Loucy (cell line): ENCODE measurements around the gene PKN1.

Source experiments
- H2AFZ ChIP-seq: fragments of 200-600 bp; sonication (generic); 2 replicates; pipeline ENCODE4 v1.6.0; 2016; ENCODE audit warnings: antibody characterized with exemption, mild to moderate bottlenecking, low read length, moderate library complexity
- H3F3A ChIP-seq: fragments of 200-600 bp; 2 replicates; pipeline ENCODE4 v1.6.0; 2016; ENCODE audit warnings: antibody characterized with exemption, low read depth, mild to moderate bottlenecking
- H3K27me3 ChIP-seq: fragments of 200-600 bp; sonication (generic); 2 replicates; pipeline ENCODE4 v1.6.1; 2014; ENCODE audit warnings: low read length, mild to moderate bottlenecking; ENCODE audit not compliant: insufficient read depth, poor library complexity, severe bottlenecking
- H3K36me3 ChIP-seq: fragments of 200-600 bp; sonication (generic); 2 replicates; pipeline ENCODE4 v1.6.1; 2016; ENCODE audit warnings: low read length; ENCODE audit not compliant: insufficient read depth
- H3K4me1 ChIP-seq: fragments of 200-600 bp; sonication (generic); 2 replicates; pipeline ENCODE4 v1.5.1; 2014; ENCODE audit warnings: low read length, mild to moderate bottlenecking; ENCODE audit not compliant: insufficient read depth, poor library complexity, severe bottlenecking
- H3K4me2 ChIP-seq: fragments of 200-600 bp; sonication (generic); 2 replicates; pipeline ENCODE4 v1.6.0; 2014; ENCODE audit warnings: antibody characterized with exemption, low read length, low read depth, mild to moderate bottlenecking; ENCODE audit not compliant: poor library complexity, severe bottlenecking
- H3K4me3 ChIP-seq: fragments of 200-600 bp; sonication (generic); 2 replicates; pipeline ENCODE4 v1.5.1; 2014; ENCODE audit warnings: low read length, mild to moderate bottlenecking, mixed read lengths; ENCODE audit not compliant: poor library complexity, severe bottlenecking
- H3K79me2 ChIP-seq: fragments of 200-600 bp; sonication (generic); 2 replicates; pipeline ENCODE4 v1.6.1; 2014; ENCODE audit warnings: low read length; ENCODE audit not compliant: insufficient read depth
- H3K9ac ChIP-seq: fragments of 200-600 bp; sonication (generic); 2 replicates; pipeline ENCODE4 v1.6.0; 2014; ENCODE audit warnings: mild to moderate bottlenecking, low read depth, low read length, moderate library complexity; ENCODE audit not compliant: poor library complexity, severe bottlenecking
- H3K9me2 ChIP-seq: fragments of 200-600 bp; sonication (generic); replicated peaks from 2 replicates; pipeline ENCODE4 v1.6.1; 2016; ENCODE audit warnings: low read depth, low read length, mixed read lengths
- H3K9me3 ChIP-seq: fragments of 200-600 bp; sonication (generic); 2 replicates; pipeline ENCODE4 v1.6.1; 2014; ENCODE audit warnings: mild to moderate bottlenecking, antibody characterized with exemption, low read length, low read depth; ENCODE audit not compliant: insufficient read depth
- H4K20me1 ChIP-seq: fragments of 200-600 bp; sonication (generic); 2 replicates; pipeline ENCODE4 v1.6.0; 2014; ENCODE audit warnings: antibody characterized with exemption, low read length, mild to moderate bottlenecking; ENCODE audit not compliant: insufficient read depth, poor library complexity, severe bottlenecking
- EZH2phosphoT487 ChIP-seq: fragments of 200-600 bp; IDR thresholded peaks from 2 replicates; pipeline ENCODE4 v1.6.1; 2018; ENCODE audit warnings: antibody characterized with exemption, mild to moderate bottlenecking, moderate library complexity, borderline replicate concordance
- TF ChIP-seq, protein P1 (sequence below): fragments of 200-600 bp; sonication (generic); conservative IDR thresholded peaks from 2 replicates; pipeline ENCODE4 v1.5.1; 2014; ENCODE audit warnings: mild to moderate bottlenecking, antibody characterized with exemption, low read length

The PKN1 gene

DNA sequence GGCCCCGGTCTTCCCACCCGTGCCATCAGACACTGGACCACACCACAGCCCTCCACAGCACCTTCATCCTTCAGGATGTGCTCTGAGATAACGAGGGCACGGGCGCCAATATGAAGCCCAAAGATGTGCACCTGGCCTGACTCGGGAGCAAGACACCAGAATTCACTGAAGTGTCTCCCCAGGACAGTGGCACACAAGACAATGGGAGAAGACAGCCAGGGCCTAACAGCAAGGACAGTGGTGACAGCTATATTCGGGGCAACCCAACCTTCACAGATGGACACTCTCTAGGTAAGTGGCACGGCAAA lies 21.2 kb upstream of the PKN1 start:
- Histone ChIP-seq H3K9me2 (no peaks in the 10 kb centered on the region), H2AFZ (no peak overlapping the region), H3K9ac (no peak overlapping the region), H3K36me3 (peaks cover 83% of the 10 kb centered on the region; the same call in 1 of the 2 replicates), H3K79me2 (peaks cover 67% of the 10 kb centered on the region), H3F3A (peaks cover 3% of the 10 kb centered on the region; the same call in 1 of the 2 replicates), H4K20me1 (peaks cover 88% of the 10 kb centered on the region), H3K27me3 (no peaks in the 10 kb centered on the region), H3K4me1 (peaks cover 25% of the 10 kb centered on the region), H3K4me3 (no peak overlapping the region), H3K4me2 (no peak overlapping the region), H3K9me3 (no peaks in the 10 kb centered on the region)
- no peak for TF ChIP-seq EZH2phosphoT487
- TF ChIP-seq, protein P1, sequence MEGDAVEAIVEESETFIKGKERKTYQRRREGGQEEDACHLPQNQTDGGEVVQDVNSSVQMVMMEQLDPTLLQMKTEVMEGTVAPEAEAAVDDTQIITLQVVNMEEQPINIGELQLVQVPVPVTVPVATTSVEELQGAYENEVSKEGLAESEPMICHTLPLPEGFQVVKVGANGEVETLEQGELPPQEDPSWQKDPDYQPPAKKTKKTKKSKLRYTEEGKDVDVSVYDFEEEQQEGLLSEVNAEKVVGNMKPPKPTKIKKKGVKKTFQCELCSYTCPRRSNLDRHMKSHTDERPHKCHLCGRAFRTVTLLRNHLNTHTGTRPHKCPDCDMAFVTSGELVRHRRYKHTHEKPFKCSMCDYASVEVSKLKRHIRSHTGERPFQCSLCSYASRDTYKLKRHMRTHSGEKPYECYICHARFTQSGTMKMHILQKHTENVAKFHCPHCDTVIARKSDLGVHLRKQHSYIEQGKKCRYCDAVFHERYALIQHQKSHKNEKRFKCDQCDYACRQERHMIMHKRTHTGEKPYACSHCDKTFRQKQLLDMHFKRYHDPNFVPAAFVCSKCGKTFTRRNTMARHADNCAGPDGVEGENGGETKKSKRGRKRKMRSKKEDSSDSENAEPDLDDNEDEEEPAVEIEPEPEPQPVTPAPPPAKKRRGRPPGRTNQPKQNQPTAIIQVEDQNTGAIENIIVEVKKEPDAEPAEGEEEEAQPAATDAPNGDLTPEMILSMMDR = no peak

DNA sequence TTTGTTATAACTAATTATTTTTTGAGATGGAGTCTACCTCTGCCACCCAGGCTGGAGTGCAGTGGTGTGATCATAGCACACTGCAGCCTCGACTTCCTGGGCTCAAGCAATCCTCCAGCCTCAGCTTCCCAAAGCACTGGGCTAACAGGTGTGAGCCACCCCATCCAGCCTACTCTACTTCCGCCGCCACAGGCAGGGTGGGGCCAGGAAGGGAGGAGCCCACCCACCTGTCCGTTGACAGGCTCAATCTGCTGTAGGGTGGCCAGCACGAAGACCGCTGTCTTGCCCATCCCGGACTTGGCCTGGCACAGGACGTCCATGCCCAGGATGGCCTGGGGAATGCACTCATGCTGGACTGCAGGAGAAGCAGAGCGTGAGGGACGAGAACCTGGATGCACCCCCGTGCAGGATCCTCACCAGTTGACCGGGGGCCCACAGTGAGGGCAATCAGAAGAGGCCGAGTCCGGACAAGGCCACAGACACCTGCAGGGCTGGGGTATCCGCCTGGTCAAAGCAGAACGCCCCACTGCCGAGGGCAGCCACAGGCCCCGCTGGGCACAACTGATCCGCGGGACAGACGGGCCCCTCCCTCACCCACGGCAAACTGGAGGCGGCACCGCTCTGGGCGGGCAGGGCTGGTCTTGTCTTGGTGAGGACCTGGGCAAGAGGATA lies 20.6 kb upstream of the PKN1 start:
- H2AFZ ChIP-seq = no peak overlapping the region
- H3K79me2 ChIP-seq = peaks cover 73% of the 10 kb centered on the region
- peaks cover 28% of the 10 kb centered on the region for H3K4me1 ChIP-seq
- H3K27me3 ChIP-seq = no peaks in the 10 kb centered on the region
- peaks cover 90% of the 10 kb centered on the region for H4K20me1 ChIP-seq
- no peaks in the 10 kb centered on the region for H3K9me2 ChIP-seq
- TF ChIP-seq EZH2phosphoT487 = no peak
- TF ChIP-seq, protein P1 = no peak
- no peak overlapping the region for H3K4me2 ChIP-seq
- H3K36me3 ChIP-seq = peaks cover 77% of the 10 kb centered on the region; the same call in 1 of the 2 replicates
- no peak overlapping the region for H3K4me3 ChIP-seq
- H3F3A ChIP-seq = 0 out of 2 replicates have a peak, but pooled peaks cover 3% of the 10 kb centered on the region
- H3K9me3 ChIP-seq = no peaks in the 10 kb centered on the region
- H3K9ac ChIP-seq = no peak overlapping the region

DNA sequence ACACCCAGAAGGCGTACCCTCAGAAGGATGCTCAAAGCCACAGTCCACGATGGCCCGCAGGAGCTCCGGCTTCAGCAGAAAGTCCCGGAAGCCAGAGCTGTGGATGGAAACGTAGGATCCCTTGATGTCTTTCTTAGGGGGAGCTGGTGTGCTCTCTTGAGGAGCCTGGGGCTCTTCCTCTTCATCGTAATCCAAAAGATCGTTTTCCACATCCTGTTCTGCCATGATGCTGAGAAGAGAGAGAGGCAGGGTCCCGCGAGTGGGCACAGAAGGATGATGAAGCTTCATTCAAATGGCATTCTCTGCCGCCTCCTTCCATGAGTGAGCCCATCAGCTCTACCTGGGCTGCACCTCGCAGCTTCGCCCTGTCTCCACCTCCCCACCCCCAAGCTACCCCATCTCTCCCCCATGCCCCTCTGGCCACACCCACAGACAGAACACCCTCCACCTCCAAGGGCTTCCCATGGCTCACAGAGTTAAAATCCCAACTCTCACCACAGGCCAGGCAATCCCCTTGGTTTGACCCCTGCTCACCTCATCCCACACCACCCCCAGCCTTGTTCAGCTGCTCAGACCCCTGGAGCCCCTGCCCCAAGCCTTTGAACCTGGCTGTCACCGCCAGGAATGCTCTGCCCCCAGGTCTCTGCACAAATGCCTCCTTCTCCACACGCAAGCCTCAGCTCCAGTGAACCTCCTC lies 20.0 kb upstream of the PKN1 start:
- H3K9me3 ChIP-seq = no peaks in the 10 kb centered on the region
- peaks cover 70% of the 10 kb centered on the region; the same call in 1 of the 2 replicates for H3K36me3 ChIP-seq
- H3K9ac ChIP-seq = no peak overlapping the region
- no peaks in the 10 kb centered on the region for H3K27me3 ChIP-seq
- H3K4me1 ChIP-seq = peaks cover 28% of the 10 kb centered on the region
- H2AFZ ChIP-seq = no peak overlapping the region
- peaks cover 80% of the 10 kb centered on the region for H3K79me2 ChIP-seq
- no peak overlapping the region for H3K4me3 ChIP-seq
- H3K4me2 ChIP-seq = peak overlapping the region; percentile 52
- no peaks in the 10 kb centered on the region for H3K9me2 ChIP-seq
- TF ChIP-seq EZH2phosphoT487 = no peak
- 0 out of 2 replicates have a peak, but pooled peaks cover 2% of the 10 kb centered on the region for H3F3A ChIP-seq
- H4K20me1 ChIP-seq = peaks cover 95% of the 10 kb centered on the region
